WI38 (cell line): ENCODE measurements around the gene NKX6-1.

Experiments used
- H3K4me3 ChIP-seq: 2 replicates; pipeline ENCODE4 v1.5.1; 2011; ENCODE audit warnings: low read depth, mild to moderate bottlenecking, control low read depth, low read length
- TF ChIP-seq, protein P1 (sequence below): IDR thresholded peaks from 2 replicates; pipeline ENCODE4 v1.5.1; 2012; ENCODE audit warnings: low read depth, mild to moderate bottlenecking, control low read depth, low read length

NKX6-1 gene

DNA sequence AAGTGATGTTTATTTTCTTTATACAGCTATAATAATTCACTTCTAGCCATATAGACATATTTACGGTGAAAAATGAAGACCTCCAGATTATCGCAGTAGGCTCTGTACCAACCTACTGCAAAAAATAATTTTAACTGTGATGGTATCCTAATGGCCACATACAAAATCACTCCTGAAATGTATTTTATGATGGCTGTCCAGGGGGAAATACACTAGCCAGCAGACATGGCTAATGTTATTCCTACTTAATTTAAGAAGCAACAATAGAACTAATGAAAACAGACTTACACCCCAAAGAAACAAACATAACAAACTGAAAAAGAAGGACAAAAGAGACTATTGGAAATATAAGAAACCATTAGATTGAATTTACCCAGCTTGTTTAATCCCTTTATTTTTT lies 4.6 kb downstream of the NKX6-1 start:
- H3K4me3 ChIP-seq, result no peak overlapping the region
- TF ChIP-seq, protein P1, sequence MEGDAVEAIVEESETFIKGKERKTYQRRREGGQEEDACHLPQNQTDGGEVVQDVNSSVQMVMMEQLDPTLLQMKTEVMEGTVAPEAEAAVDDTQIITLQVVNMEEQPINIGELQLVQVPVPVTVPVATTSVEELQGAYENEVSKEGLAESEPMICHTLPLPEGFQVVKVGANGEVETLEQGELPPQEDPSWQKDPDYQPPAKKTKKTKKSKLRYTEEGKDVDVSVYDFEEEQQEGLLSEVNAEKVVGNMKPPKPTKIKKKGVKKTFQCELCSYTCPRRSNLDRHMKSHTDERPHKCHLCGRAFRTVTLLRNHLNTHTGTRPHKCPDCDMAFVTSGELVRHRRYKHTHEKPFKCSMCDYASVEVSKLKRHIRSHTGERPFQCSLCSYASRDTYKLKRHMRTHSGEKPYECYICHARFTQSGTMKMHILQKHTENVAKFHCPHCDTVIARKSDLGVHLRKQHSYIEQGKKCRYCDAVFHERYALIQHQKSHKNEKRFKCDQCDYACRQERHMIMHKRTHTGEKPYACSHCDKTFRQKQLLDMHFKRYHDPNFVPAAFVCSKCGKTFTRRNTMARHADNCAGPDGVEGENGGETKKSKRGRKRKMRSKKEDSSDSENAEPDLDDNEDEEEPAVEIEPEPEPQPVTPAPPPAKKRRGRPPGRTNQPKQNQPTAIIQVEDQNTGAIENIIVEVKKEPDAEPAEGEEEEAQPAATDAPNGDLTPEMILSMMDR, result no peak

DNA sequence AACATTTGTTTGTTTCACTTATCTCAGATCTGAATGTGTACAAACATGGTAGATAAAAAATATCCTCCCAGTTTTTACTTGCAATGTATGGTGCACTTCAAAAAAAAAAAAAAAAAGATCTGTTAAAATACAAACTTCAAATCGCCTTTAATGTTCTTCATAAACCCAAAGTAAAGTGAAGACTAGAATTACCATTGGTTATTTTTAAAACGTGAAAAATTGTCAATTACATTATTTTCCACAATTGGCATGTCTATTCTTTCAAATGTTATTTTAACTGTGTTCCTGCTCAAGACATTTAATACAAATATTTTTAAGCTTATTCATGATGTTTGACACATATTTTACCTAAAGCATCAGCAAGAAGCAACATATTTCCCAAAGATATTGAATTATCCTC lies 5.0 kb downstream of the NKX6-1 start:
- TF ChIP-seq, protein P1, result no peak
- no peak overlapping the region for H3K4me3 ChIP-seq

DNA sequence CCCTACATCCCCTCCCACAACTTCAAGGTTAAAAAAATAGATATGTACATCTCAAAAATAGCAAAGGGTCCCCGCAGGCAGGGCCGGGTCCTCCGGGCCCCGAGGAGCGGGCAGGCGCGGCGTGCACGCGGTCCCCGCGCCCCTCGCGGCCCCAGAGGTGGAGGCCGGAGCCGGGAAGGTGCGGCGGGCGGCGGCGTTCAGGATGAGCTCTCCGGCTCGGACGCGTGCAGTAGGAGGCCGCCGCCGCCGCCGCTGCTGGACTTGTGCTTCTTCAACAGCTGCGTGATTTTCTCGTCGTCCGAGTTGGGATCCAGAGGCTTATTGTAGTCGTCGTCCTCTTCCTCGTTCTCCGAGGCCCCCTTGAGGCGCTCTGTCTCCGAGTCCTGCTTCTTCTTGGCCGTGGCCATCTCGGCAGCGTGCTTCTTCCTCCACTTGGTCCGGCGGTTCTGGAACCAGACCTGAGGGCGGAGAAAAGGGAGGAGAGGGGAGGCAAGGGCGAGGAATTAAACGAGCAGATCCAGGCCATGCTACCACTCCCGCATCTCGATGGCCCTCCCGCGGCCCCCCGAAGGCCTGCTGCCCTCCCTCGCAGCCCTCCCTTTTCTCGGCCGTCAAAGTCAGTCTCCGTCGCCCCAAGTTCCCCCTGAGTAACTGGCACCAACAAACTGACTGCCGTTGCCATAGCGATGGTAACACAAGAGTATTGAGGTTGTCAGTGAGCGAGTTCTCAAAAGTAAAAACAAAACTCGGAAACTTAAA lies 5.8 kb downstream of the NKX6-1 start:
- TF ChIP-seq, protein P1, result no peak
- peak overlapping the region; percentile 18; the same call in 1 of the 2 replicates for H3K4me3 ChIP-seq

DNA sequence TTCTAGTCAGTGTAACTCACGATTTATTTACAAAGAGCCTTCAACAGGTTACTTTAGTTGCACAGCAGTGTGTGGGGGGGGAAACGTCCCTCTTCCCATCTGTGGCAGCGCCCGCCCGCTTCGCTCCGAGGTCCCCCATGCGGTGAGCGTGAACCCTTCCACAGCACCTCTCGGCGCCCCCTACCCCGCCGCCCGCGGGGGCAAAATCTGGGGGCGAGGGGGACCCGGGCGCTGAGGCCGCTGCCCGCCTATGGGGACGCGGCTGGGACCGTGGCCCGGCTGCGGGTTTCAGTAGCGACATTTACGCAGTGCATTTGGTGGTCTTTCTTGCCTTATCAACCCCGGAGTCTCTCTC lies 6.4 kb downstream of the NKX6-1 start:
- TF ChIP-seq, protein P1, result no peak
- H3K4me3 ChIP-seq, result no peak overlapping the region

DNA sequence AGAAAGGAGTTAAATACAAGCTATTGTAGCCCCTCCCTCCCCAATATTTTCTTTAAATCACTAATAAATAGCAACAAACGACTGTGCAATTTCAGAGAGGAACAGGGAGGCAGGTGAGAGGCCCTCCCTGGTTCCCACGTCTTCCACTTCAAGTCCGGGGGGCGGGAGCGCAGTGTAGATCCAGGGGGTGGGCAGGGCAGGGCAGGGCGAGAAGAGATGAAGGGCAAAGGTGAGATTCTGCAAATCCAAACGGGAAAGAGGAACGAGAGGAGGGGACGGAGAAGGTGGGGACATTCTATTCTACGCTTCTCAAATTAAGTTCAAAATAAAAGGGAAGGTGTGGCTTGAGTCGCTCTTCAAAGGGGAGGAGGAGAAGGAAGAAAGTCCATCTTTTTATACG lies 6.8 kb downstream of the NKX6-1 start:
- H3K4me3 ChIP-seq, result no peak overlapping the region
- TF ChIP-seq, protein P1, result no peak

DNA sequence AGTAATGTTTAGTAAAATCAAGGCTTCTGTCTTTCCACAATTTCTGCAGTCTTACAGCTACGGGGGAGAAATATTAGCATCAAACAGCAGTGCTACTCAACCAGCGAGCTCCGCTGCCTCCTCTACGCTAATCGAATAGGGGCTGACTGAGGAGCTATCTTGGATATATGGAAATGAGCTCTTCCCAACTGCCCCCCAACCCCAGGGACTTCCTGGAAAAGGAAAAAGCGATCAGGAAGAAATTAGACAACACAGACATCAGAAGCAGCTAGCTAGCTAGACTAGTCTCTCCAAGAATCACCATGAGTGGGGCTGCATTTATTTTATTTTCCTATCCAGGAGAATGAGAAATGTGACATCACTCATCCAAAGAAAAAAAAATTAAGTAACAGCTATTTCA lies 7.6 kb downstream of the NKX6-1 start:
- no peak overlapping the region for H3K4me3 ChIP-seq
- TF ChIP-seq, protein P1, result no peak

DNA sequence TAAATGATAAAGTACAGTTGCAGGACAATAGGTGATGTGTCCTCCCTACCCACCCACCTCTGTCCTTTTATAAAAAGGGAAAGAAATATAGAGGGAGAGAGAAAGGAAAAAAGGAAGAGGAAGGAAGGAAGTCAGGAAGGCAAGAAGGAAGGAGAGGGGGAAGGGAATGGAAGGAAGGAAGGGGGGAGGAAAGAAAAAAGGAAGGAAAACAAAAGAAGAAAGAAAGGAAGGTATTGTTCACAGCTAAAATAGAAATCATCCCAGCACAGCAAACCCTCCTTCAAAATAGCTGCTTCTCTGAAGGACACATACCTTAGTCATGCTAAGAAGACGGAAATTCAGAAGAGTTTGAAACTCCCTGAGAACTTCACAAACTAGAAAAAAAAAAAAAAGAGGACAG lies 8.4 kb downstream of the NKX6-1 start:
- no peak overlapping the region for H3K4me3 ChIP-seq
- TF ChIP-seq, protein P1, result no peak
